Upper lobe of left lung (tissue), 4 donors: ENCODE measurements around the gene EIF5A2.

ENCODE experiments used
- CTCF ChIP-seq, 6 experiments: fragments of 450-650 bp in 4 of 6; fragments of 200-600 bp in 2 of 6; sonication (generic) in 2 of 6; IDR thresholded peaks; one replicate each; pipeline ENCODE4 v1.5.1; 2016 to 2019; ENCODE audit warnings: antibody characterized with exemption in 6 of 6
- POLR2A ChIP-seq, 4 donors: fragments of 450-650 bp; IDR thresholded peaks; one replicate each; pipeline ENCODE4 v1.5.1; 2016 to 2017; ENCODE audit warnings: antibody characterized with exemption in 4 of 4, mild to moderate bottlenecking in 2 of 4

- TF ChIP-seq CTCF (IDR thresholded peaks at IDR 0.05), result no peak
- TF ChIP-seq POLR2A (IDR thresholded peaks at IDR 0.05), result no peak
Observed at GRCh38 chr3:170953229-170953628, 44.8 kb upstream of the EIF5A2 start.
